SU-DHL-6 (cell line): ENCODE results near the gene BZW2.

Experiments used
- H2AFZ ChIP-seq: fragments of 200-600 bp; sonication (generic); 2 replicates; pipeline ENCODE4 v1.6.1; 2014; ENCODE audit warnings: low read depth, mild to moderate bottlenecking, moderate library complexity, mixed read lengths, antibody characterized with exemption, low read length; ENCODE audit not compliant: severe bottlenecking
- H3F3A ChIP-seq: fragments of 200-600 bp; shearing (Covaris generic); 2 replicates; pipeline ENCODE4 v1.6.0; 2016; ENCODE audit warnings: antibody characterized with exemption, mild to moderate bottlenecking; ENCODE audit not compliant: insufficient read depth
- H3K27ac ChIP-seq: fragments of 200-600 bp; sonication (generic); 2 replicates; pipeline ENCODE4 v1.5.1; 2016; ENCODE audit warnings: low read depth, mild to moderate bottlenecking, low read length, moderate library complexity, mixed read lengths
- H3K27me3 ChIP-seq: fragments of 200-600 bp; sonication (generic), shearing (Covaris generic); 2 replicates; pipeline ENCODE4 v1.6.0; 2014; ENCODE audit warnings: mild to moderate bottlenecking, low read length
- H3K36me3 ChIP-seq: fragments of 200-600 bp; sonication (generic); 2 replicates; pipeline ENCODE4 v1.6.1; 2014; ENCODE audit warnings: mild to moderate bottlenecking, low read length, mixed read lengths
- H3K4me2 ChIP-seq: fragments of 300-600, 200-600 bp; shearing (Covaris generic), sonication (generic); 2 replicates; pipeline ENCODE4 v1.6.0; 2014; ENCODE audit warnings: low read length, low read depth, mild to moderate bottlenecking; ENCODE audit not compliant: poor library complexity, severe bottlenecking
- H3K4me3 ChIP-seq: fragments of 200-600 bp; sonication (generic); 2 replicates; pipeline ENCODE4 v1.5.1; 2014; ENCODE audit warnings: antibody characterized with exemption, low read length, mild to moderate bottlenecking, mixed read lengths; ENCODE audit not compliant: insufficient read depth, poor library complexity, severe bottlenecking
- H3K79me2 ChIP-seq: fragments of 200-600 bp; sonication (generic); 2 replicates; pipeline ENCODE4 v1.6.1; 2014; ENCODE audit warnings: mild to moderate bottlenecking, low read length, moderate library complexity; ENCODE audit not compliant: insufficient read depth
- H3K9ac ChIP-seq: fragments of 200-600 bp; sonication (generic); 2 replicates; pipeline ENCODE4 v1.7.0; 2014; ENCODE audit warnings: mild to moderate bottlenecking, low read length
- H3K9me2 ChIP-seq: fragments of 200-600 bp; sonication (generic); replicated peaks from 2 replicates; pipeline ENCODE4 v1.6.1; 2014; ENCODE audit warnings: low read length; ENCODE audit not compliant: insufficient read depth
- H3K9me3 ChIP-seq: fragments of 200-600 bp; sonication (generic); 2 replicates; pipeline ENCODE4 v1.6.1; 2014; ENCODE audit warnings: low read length, mixed read lengths; ENCODE audit not compliant: insufficient read depth
- H4K20me1 ChIP-seq: fragments of 200-600 bp; sonication (generic); 2 replicates; pipeline ENCODE4 v1.6.1; 2014; ENCODE audit warnings: low read depth, mild to moderate bottlenecking, antibody characterized with exemption, low read length, moderate library complexity, mixed read lengths
- EZH2phosphoT487 ChIP-seq: fragments of 200-600 bp; sonication (generic), shearing (Covaris generic); conservative IDR thresholded peaks from 2 replicates; pipeline ENCODE4 v1.6.1; 2018; ENCODE audit warnings: mild to moderate bottlenecking, antibody characterized with exemption, low read length, moderate library complexity, mixed read lengths
- TF ChIP-seq, protein P1 (sequence below): fragments of 200-600 bp; sonication (generic); IDR thresholded peaks from one replicate; pipeline ENCODE4 v1.5.1; 2017; ENCODE audit warnings: antibody characterized with exemption, mild to moderate bottlenecking, low read length, moderate library complexity; ENCODE audit not compliant: insufficient read depth, poor library complexity, severe bottlenecking

BZW2 gene

DNA sequence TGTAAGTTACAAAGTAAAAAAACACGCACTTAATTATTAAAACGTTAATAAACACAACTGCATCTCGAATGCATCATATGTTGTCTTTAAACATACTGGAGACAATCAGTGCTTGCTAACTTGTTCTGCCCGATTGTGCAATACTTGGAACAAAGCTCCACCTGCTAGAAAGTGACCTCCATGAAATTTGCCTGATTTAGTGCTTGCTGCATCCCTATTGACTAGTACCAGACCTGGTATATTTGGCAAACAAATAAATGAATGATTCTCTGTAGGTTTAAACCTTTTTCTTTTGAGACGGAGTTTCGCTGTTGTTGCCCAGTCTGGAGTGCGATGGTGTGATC is 6.2 kb downstream of the BZW2 start:
- H3K27me3 ChIP-seq = no peaks in the 10 kb centered on the region
- no peaks in the 10 kb centered on the region for H3K9me2 ChIP-seq
- no peak overlapping the region for H3K9ac ChIP-seq
- no peak overlapping the region for H3K4me2 ChIP-seq
- H3K27ac ChIP-seq = no peak overlapping the region
- TF ChIP-seq EZH2phosphoT487 = no peak
- TF ChIP-seq, protein P1, sequence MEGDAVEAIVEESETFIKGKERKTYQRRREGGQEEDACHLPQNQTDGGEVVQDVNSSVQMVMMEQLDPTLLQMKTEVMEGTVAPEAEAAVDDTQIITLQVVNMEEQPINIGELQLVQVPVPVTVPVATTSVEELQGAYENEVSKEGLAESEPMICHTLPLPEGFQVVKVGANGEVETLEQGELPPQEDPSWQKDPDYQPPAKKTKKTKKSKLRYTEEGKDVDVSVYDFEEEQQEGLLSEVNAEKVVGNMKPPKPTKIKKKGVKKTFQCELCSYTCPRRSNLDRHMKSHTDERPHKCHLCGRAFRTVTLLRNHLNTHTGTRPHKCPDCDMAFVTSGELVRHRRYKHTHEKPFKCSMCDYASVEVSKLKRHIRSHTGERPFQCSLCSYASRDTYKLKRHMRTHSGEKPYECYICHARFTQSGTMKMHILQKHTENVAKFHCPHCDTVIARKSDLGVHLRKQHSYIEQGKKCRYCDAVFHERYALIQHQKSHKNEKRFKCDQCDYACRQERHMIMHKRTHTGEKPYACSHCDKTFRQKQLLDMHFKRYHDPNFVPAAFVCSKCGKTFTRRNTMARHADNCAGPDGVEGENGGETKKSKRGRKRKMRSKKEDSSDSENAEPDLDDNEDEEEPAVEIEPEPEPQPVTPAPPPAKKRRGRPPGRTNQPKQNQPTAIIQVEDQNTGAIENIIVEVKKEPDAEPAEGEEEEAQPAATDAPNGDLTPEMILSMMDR = no peak
- H3K36me3 ChIP-seq = 0 out of 2 replicates have a peak, but pooled peaks cover 13% of the 10 kb centered on the region
- no peaks in the 10 kb centered on the region for H3K9me3 ChIP-seq
- no peak overlapping the region for H2AFZ ChIP-seq
- H3F3A ChIP-seq = no peaks in the 10 kb centered on the region
- no peak overlapping the region for H3K4me3 ChIP-seq
- peaks cover 100% of the 10 kb centered on the region for H3K79me2 ChIP-seq
- H4K20me1 ChIP-seq = peaks cover 60% of the 10 kb centered on the region

DNA sequence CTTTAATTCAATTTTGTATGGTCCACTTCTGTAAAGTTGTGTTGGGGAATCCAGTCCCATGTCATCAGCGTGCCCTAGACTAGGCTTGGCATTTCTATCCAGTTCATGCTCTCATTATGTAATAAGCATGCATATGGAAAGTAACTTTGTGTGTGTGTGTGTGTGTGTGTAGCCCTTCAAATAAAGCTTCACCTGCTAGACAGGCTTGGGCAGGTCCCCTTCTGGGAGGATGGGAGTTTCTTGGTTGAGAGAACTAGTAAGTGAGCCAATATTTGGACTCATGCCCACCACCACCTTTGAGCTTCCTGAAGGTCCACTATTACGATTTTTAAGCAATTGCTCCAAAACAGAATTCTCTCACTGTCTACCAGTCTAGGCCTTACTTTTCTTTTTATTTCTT is 6.9 kb downstream of the BZW2 start:
- H3K27me3 ChIP-seq = no peaks in the 10 kb centered on the region
- no peaks in the 10 kb centered on the region for H3K9me3 ChIP-seq
- peaks cover 100% of the 10 kb centered on the region for H3K79me2 ChIP-seq
- H3K4me2 ChIP-seq = no peak overlapping the region
- peaks cover 53% of the 10 kb centered on the region for H4K20me1 ChIP-seq
- no peak overlapping the region for H3K4me3 ChIP-seq
- no peak overlapping the region for H2AFZ ChIP-seq
- H3K9me2 ChIP-seq = no peaks in the 10 kb centered on the region
- 0 out of 2 replicates have a peak, but pooled peaks cover 13% of the 10 kb centered on the region for H3K36me3 ChIP-seq
- no peak overlapping the region for H3K27ac ChIP-seq
- TF ChIP-seq, protein P1 = no peak
- TF ChIP-seq EZH2phosphoT487 = no peak
- H3K9ac ChIP-seq = no peak overlapping the region
- no peaks in the 10 kb centered on the region for H3F3A ChIP-seq

DNA sequence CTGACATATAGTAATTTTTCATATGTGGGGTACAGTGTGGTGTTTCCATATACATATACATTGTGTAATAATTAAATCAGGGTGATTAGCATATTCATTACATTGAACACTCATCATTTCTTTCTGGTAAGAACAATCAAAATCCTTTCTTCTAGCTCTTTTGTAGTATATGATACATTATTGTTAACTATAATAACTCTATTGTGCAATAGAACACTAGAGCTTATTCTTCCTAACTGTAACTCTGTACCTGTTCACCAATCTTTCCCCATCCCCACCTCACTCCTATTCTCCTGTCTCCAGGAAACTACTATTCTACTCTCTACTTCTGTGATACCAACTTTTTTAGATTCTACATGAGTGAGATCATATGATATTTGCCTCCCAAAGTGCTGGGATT is 9.4 kb downstream of the BZW2 start:
- Histone ChIP-seq H3K4me3 (no peak overlapping the region), H3K9me2 (no peaks in the 10 kb centered on the region), H3K4me2 (no peak overlapping the region), H3K36me3 (0 out of 2 replicates have a peak, but pooled peaks cover 6% of the 10 kb centered on the region), H2AFZ (no peak overlapping the region), H3F3A (no peaks in the 10 kb centered on the region), H3K27me3 (no peaks in the 10 kb centered on the region), H3K79me2 (peaks cover 98% of the 10 kb centered on the region), H3K9me3 (no peaks in the 10 kb centered on the region), H4K20me1 (peaks cover 39% of the 10 kb centered on the region), H3K27ac (no peak overlapping the region), H3K9ac (no peak overlapping the region)
- no peak for TF ChIP-seq EZH2phosphoT487
- TF ChIP-seq, protein P1 = no peak

DNA sequence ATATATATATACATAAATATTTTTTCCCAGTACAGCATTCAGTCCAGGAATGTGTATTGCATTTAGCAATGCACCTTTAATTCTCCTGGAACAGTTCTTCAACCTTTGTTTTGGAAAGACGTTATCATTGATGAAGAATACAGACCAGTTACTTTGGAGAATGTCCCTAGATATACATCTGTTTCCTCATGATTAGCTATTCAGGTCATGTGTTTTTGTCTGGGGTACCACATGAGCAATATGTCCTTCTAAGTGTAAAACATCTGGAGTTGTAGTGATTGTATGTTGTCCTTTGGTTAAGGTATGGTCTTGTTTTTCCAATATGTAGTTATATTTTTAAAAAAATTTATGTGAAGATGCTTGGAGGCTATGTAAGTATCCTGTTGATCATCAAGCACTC is 10.2 kb downstream of the BZW2 start:
- Histone ChIP-seq H3K9me2 (no peaks in the 10 kb centered on the region), H4K20me1 (peaks cover 35% of the 10 kb centered on the region), H2AFZ (no peak overlapping the region), H3K27me3 (no peaks in the 10 kb centered on the region), H3K4me2 (no peak overlapping the region), H3K4me3 (no peak overlapping the region), H3K27ac (no peak overlapping the region), H3K79me2 (peaks cover 98% of the 10 kb centered on the region), H3K9me3 (no peaks in the 10 kb centered on the region), H3K9ac (no peak overlapping the region), H3F3A (no peaks in the 10 kb centered on the region), H3K36me3 (0 out of 2 replicates have a peak, but pooled peaks cover 6% of the 10 kb centered on the region)
- no peak for TF ChIP-seq EZH2phosphoT487
- TF ChIP-seq, protein P1 = no peak
